Measurements from ENCODE around the gene ANG.
A peak's percentile ranks its signal among the peaks of the same experiment; 100 is the strongest.

Gene ANG

GRCh38 chr14:20661197-20661596, 27.4 kb upstream of the ANG start:
- CTCF ChIA-PET = interaction anchor here (0.6 to 2.7 kb wide), 2 partner anchors 19 to 30 kb away, joined by 3 to 8 read pairs; no protein-coding TSS in a partner anchor

GRCh38 chr14:20662968-20663732, 25.4 kb upstream of the ANG start:
- no peaks in the 10 kb centered on the region for H3K4me1 ChIP-seq (ENCODE audit: control insufficient read depth, insufficient read depth, low read length)
- ChIA-PET CTCF (interaction anchor here (0.6 to 2.7 kb wide), 7 partner anchors 11 to 307 kb away, joined by 3 to 13 read pairs (median 6); no protein-coding TSS in a partner anchor), POLR2A (interaction anchor here (0.6 to 1.8 kb wide), 4 partner anchors 19 to 201 kb away, joined by 3 to 16 read pairs (median 4); no protein-coding TSS in a partner anchor)
- no peaks in the 10 kb centered on the region for H3K9me3 ChIP-seq (ENCODE audit: control insufficient read depth, insufficient read depth, low read depth, low read length)
- H3K27ac ChIP-seq (ENCODE audit: extremely low read depth, low read depth, low read length) = peak overlapping the region; percentile 59; the same call in 1 of the 2 replicates
- H3K36me3 ChIP-seq (ENCODE audit: control insufficient read depth in 2 of 2, insufficient read depth in 1 of 2, low read length in 2 of 2) = no peaks in the 10 kb centered on the region
- peak overlapping the region; percentile 59 for H3K4me3 ChIP-seq (ENCODE audit: low read depth, low read length)
- peak; percentile 53; the same call in 1 of the 2 replicates for TF ChIP-seq ZNF76 (tag by site-specific recombination; IDR thresholded peaks at IDR 0.05; ENCODE audit: borderline replicate concordance, low read depth)
- TF ChIP-seq ZNF169 (tag by site-specific recombination; IDR thresholded peaks at IDR 0.05) = no peak
- peak; percentile 91 for TF ChIP-seq ZXDB (tag by site-specific recombination; IDR thresholded peaks at IDR 0.05)
- 0 out of 2 replicates have a peak, but pooled peaks have one; percentile 25 for TF ChIP-seq ZNF239 (tag by site-specific recombination; IDR thresholded peaks at IDR 0.05)
- TF ChIP-seq ZNF18 (tag by site-specific recombination; IDR thresholded peaks at IDR 0.05) = no peak
- TF ChIP-seq ZNF202 (tag by site-specific recombination; IDR thresholded peaks at IDR 0.05; ENCODE audit: borderline replicate concordance) = no peak
- TF ChIP-seq ZNF26 (tag by site-specific recombination; IDR thresholded peaks at IDR 0.05) = no peak
- TF ChIP-seq ZNF354C (tag by site-specific recombination; IDR thresholded peaks at IDR 0.05; ENCODE audit: borderline replicate concordance, low read depth) = no peak
- TF ChIP-seq GLIS1 (tag by site-specific recombination; IDR thresholded peaks at IDR 0.05) = no peak; the same call in 1 of the 2 replicates
- no peak for TF ChIP-seq ZNF223 (tag by site-specific recombination; IDR thresholded peaks at IDR 0.05)
- peak; percentile 63 for TF ChIP-seq ZNF513 (tag by site-specific recombination; IDR thresholded peaks at IDR 0.05)
- TF ChIP-seq ZNF211 (tag by site-specific recombination; IDR thresholded peaks at IDR 0.05; ENCODE audit: low read depth) = no peak
- TF ChIP-seq ZNF449 (tag by site-specific recombination; IDR thresholded peaks at IDR 0.05) = 0 out of 2 replicates have a peak, but pooled peaks have one; percentile 17
- TF ChIP-seq KLF16 (tag by site-specific recombination; IDR thresholded peaks at IDR 0.05) = peak; percentile 74

More at GRCh38 chr14:20661197-20661596, 27.4 kb upstream of the ANG start:
- TF ChIP-seq ZNF555 (tag by site-specific recombination; conservative IDR thresholded peaks at IDR 0.05) = no peak
- no peak for TF ChIP-seq ZNF175 (tag by site-specific recombination; IDR thresholded peaks at IDR 0.05)
- no peak for TF ChIP-seq ZNF10 (tag by site-specific recombination; IDR thresholded peaks at IDR 0.05)
- no peak for TF ChIP-seq ZNF837 (tag by site-specific recombination; IDR thresholded peaks at IDR 0.05)
- TF ChIP-seq ZNF324 (tag by site-specific recombination; IDR thresholded peaks at IDR 0.05) = no peak
- TF ChIP-seq HOXC10 (CRISPR knock-in tag; IDR thresholded peaks at IDR 0.05) = no peak
- no peak for TF ChIP-seq ZNF843 (tag by site-specific recombination; IDR thresholded peaks at IDR 0.05)
- no peak for TF ChIP-seq ZNF549 (tag by site-specific recombination; IDR thresholded peaks at IDR 0.05)
- TF ChIP-seq ZNF426 (tag by site-specific recombination; IDR thresholded peaks at IDR 0.05) = no peak
- no peak for TF ChIP-seq ZSCAN18 (tag by site-specific recombination; IDR thresholded peaks at IDR 0.05)
- no peak for TF ChIP-seq ZNF146 (tag by site-specific recombination; IDR thresholded peaks at IDR 0.05)
- TF ChIP-seq ZNF292 (tag by site-specific recombination; IDR thresholded peaks at IDR 0.05; ENCODE audit: borderline replicate concordance, low read depth) = no peak
- TF ChIP-seq ZNF704 (tag by site-specific recombination; IDR thresholded peaks at IDR 0.05) = no peak
- TF ChIP-seq ZNF311 (tag by site-specific recombination; IDR thresholded peaks at IDR 0.05; ENCODE audit: borderline replicate concordance) = no peak
- TF ChIP-seq ZNF274 (IDR thresholded peaks at IDR 0.05; ENCODE audit: low read length) = no peak
- no peak for TF ChIP-seq ZNF274 (tag by site-specific recombination; IDR thresholded peaks at IDR 0.05; ENCODE audit: borderline replicate concordance)
- no peak for TF ChIP-seq ZNF48 (tag by site-specific recombination; IDR thresholded peaks at IDR 0.05)
- no peak for TF ChIP-seq GLIS2 (tag by site-specific recombination; IDR thresholded peaks at IDR 0.05)
- no peak for TF ChIP-seq ZNF701 (tag by site-specific recombination; IDR thresholded peaks at IDR 0.05)
- no peak for TF ChIP-seq ZNF624 (tag by site-specific recombination; IDR thresholded peaks at IDR 0.05)
- TF ChIP-seq ZNF335 (tag by site-specific recombination; conservative IDR thresholded peaks at IDR 0.05) = no peak
- no peak overlapping the region for H3K4me3 ChIP-seq (ENCODE audit: low read depth, low read length)
- POLR2A ChIA-PET = no interaction called here
- no peaks in the 10 kb centered on the region for H3K4me1 ChIP-seq (ENCODE audit: control insufficient read depth, insufficient read depth, low read length)
- H3K36me3 ChIP-seq (ENCODE audit: control insufficient read depth in 2 of 2, insufficient read depth in 1 of 2, low read length in 2 of 2) = no peaks in the 10 kb centered on the region
- no peaks in the 10 kb centered on the region for H3K9me3 ChIP-seq (ENCODE audit: control insufficient read depth, insufficient read depth, low read depth, low read length)
- H3K27ac ChIP-seq (ENCODE audit: extremely low read depth, low read depth, low read length) = no peak overlapping the region
